NCI-H526 (cell line): Measurements from ENCODE around the gene PDZD2.
A peak's percentile ranks its signal among the peaks of the same experiment; 100 is the strongest.

Experiments
- DNase-seq, 2 experiments: peaks; one replicate each; lab custom pipeline; 2025; lab: John Stamatoyannopoulos, UW

The PDZD2 gene

DNA sequence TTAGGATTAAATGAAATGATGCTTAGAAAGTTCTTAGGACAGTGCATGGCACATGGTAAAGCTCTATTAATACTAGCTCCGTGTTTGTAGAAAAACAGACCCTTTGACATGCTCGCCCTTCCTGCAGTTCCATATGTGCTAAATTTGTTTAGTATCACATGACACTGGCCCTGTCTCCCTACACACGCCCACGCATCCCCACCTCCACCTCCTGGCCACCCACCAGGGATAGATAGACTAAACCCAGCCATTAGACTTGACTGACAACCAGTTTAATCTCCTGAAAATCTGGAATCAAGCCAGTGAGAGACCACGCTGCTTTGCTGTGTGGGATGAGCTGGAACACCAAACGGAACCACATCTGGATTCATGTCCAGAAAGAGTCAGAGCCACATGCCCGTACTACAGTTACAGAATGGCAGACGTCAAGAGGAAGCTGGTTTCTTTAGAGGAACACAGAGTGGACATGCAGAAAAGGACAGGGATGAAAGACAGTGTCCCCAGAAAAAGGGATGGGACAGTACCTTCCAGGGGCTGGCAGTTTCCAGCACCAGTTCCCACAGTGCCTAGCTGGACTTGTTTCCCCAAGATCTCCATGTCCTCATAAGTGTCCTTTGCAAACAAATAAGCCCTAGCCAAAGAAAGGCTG is 186.1 kb downstream of the PDZD2 start:
- no peak for DNase-seq

DNA sequence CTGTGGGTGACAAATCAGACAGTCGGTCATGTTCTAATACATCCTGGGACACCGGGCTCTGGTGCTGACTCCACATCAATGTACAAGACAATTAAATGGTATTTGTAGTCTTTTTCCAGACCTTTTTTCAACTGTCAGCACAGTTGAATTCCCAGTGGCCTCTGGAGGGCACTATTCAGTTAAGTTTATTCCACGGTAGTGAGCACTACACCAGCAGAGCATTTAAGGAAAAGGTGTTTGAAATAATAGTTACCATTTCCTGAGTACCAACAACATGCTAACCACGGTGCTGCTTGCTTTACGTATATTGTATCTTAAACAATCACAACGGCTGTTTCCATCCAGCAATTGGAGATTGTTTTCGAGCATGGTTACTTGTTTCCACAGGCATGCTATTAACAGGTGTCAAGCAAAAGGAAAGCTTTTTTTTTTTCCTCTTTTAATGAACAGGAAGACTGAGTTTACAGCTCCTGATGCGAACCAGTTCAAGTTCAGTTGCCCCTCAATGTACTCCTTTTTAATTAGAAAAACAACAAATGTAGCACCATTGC is 186.7 kb downstream of the PDZD2 start:
- peak; percentile 29 to 77 for DNase-seq

DNA sequence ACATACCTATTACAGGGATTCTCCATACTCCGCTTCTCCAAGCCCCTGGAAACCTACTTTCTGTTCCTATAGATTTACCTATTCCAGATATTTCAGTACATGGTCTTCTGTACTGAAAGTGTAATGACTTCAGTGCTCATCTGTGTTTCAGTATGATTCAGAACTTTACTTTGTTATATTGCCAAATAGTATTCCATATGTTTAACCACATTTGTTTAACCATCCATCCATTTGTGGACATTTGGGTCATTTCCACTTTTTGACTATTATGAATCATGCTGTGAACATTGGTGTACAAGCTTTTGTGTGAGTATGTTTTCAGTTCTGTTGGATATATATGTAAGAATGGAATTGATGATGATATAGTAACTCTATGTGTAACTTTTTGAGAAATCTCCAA is 188.9 kb downstream of the PDZD2 start:
- DNase-seq = no peak

DNA sequence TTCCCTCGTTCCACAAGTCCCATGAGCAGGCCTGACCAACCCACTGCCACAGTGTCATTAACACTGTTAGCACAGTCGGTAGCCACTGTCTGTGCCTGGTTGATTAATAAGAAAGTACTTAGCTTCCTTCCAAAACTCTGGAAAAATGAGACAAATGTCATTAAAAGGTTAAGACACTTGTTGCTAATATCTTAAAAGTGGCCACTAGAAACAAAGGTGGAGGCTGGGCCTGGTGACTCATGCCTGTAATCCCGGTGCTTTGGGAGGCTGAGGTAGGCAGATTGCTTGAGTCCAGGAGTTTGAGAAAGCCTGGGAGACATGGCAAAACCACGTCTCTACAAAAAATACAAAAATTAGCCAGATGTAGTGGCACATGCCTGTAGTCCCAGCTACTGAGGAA is 194.0 kb downstream of the PDZD2 start:
- DNase-seq = no peak

DNA sequence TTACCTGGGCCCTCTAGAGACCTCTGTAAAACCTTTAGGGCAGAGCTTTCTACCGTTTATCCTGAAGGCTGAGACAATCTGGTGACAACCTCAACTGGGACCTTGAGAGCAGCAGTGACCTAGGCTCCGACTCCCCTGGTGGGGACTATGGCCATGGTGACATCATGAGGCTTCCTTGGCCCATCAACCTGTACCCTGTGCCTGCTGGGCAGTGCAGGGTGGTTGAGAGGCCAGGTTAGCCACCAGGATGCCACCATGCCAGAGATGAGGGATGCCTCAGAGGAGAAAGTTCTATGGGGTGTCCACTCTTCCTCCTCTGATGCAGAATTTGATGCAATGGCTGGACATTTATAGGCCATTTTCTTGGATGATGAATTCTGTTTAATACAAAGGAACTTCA is 194.8 kb downstream of the PDZD2 start:
- DNase-seq = no peak

DNA sequence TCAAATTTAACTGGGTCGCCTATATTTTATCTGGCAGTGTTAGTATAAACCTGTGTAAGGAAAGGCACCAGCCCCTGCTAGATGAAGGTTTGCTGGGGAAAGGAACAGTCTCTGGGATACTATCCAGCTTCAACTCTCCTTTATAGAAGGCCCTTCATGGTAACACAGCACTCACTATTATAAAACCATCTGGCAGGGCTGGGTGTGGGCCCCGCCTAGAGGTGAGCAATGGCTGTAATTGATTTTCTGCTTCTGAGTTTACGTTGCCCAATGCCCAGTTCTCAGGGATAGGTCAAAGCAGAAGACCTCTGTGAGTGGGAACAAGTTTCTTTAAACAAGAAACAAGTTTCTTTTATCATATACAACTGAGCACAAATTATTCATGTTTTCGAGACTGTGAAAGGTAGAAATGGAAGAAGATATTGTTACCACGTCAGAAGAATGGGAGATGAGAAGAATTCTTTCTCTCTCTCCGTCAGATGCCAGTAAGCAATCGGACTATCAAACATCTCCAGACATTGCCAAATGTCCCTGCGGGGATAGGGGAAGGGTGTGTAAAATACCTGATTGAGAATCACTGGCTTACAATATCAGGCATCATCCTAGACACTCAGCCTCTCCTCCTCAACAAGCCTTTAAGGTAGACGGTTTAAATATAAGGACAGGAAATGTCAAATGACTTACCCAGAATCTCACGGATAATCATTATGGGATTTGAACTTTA is 205.9 kb downstream of the PDZD2 start:
- no peak for DNase-seq

DNA sequence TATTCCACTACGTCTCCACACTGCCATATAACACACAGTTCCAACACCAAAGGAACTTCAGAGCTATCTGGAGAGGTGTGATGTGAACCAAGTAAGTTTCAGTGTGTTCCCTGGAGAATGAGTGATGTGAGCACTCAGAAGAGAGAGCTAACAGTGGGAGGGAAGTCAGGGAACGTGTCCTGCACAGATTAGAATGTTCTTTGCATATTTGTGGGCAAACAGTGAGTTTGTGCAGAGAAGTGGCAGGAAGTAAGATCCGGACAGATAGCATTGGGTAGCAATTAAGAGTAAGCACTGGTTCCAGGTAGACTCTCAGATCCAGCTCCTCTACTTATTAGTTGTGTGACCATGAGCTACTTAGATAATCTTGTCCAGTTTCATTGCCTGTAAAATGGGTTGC is 206.4 kb downstream of the PDZD2 start:
- no peak for DNase-seq

DNA sequence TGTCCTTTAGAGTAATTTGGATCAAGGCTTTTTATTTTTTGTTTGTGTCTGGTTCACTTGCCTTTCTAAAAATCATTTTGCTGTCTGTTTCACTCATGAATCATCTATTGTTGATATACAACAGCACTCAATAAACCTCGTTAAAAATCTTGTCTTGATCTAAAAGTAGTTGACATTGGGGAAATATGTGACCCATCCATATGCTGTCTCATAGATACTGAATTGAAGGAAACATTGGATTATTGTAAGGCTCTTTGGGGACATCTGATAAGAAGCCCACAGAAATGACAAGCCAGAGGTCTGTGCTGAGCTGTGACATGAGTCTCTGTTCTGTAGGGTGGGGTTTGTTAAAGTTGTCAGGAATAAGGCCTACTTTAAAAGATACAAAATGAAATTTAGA is 208.0 kb downstream of the PDZD2 start:
- DNase-seq = no peak

DNA sequence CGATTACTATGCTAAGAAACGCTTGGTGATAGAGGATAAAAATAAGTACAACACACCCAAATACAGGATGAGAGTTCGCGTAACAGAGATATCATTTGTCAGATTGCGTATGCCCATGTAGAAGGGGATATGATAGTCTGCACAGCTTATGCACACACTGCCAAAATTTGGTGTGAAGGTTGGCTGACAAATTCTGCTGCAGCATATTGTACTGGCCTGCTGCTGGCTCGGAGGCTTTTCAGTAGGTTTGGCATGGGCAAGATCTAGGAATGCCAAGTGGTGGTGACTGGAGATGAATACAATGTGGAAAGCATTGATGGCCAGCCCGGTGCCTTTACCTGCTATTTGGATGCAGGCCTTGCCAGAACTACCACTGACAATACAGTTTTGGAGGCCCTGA is 208.4 kb downstream of the PDZD2 start:
- no peak for DNase-seq

DNA sequence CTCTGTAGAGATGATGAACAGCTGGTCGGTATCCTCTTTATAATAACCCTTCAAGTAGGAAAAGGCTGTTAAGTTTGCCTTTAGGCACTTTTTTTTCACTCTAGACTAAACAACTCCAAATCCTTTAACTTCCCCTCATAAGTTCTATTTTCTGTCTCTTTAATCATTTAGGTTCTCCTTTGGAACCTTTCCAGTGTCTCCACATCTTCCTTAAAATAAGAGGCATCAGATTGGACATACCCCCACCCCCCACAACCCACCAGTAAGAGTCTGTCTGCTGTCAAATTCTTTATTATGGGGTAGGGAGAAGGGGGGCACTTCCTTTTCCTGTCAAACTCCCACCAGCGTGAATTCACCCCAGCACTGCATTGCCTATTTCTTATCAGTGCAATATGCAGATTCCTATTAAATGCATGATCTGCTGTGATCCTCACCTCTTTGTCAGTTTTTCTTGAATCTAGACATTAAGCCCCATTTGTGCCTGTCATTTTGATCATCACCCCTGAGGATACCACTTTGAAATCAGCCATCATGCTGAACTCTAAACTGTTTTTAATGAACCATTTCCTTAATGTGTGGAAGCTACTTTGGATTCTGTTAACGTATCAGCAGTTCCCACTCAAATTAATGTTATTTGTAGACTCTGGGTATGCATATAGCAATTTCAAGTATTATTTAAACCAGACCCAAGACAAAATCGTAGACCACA is 212.2 kb downstream of the PDZD2 start:
- DNase-seq = no peak

DNA sequence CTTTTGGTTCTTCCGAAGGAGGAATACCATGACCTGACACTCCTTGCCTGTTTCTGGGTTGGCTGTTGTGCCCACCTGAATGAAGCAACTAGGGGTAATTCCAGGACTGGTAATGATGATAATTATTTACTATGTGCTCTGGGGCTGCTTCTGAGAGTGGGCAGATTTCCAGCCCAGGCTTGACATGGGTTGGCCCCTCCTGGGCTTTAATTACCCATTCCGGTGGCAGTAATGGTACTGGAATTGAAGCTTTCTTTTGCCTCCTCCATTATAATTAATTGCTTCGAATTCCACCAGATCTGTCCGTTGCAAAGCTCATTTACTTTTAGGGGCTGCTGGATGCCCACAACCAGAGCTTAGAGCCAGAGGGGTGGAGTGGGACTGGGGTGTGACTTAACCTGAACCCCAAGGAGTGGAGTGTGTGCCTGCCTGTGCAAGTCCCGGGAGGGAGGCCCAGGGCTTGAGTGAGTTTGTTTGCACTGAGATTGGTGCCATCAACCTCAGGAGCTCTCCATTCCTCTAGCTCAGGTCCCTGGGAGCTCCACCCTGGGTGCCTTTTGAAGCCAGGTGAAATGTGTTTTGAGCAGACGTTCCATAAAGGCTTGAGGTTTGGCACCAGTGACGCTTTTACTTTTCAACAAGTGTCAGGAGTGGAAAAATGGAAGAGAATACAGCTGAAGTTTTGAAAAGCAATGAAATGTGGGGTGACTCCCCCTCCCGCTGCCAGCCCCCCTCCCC is 214.6 kb downstream of the PDZD2 start:
- no peak for DNase-seq

DNA sequence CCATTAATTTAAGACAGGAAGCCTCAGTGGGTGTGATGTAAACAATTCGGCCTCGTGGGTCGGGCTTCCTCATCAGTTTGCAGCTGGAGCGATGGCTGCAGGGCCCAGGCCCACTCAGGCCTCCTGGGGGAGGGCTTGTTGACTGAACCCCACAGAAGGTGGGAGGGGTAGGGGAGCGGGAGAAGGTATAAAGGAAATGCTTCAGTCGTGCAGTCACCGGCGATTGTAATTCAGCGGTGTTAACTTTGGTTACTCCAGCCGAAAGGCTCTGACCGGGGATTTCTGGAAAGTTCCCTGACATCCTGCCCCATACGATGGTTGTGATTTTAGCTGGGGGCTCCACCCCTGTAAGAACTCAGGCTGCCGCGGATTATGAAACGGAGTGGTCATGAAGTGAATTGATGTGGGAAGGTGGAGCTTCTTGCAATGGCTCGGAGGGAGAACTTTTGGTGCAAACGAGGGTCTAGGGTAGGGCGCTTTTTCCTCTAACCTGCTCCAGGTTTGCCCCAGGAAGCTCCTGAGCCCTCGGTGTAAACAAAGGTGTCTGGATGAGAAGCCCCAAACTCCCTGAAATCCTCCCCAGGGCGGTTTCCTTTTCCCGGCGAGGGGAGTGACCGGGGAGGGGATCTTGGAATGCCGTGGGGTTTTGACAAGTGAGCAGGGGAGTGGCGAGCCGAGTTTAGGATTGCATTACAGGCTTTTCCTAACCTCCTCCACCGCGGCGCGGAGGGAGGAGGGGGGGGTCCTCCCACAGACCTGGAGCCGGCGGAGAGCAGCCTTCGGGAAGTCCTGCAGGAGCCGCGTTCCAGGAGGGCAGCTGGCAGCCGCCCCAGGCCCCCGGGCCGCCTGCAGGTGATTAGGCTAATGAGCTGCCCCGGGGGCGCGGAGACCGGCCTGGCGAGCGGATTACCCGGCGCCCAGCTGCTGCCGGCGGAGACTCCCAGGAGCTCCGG is 215.5 kb downstream of the PDZD2 start:
- DNase-seq = peak in 1 of 2 experiments; percentile 50

DNA sequence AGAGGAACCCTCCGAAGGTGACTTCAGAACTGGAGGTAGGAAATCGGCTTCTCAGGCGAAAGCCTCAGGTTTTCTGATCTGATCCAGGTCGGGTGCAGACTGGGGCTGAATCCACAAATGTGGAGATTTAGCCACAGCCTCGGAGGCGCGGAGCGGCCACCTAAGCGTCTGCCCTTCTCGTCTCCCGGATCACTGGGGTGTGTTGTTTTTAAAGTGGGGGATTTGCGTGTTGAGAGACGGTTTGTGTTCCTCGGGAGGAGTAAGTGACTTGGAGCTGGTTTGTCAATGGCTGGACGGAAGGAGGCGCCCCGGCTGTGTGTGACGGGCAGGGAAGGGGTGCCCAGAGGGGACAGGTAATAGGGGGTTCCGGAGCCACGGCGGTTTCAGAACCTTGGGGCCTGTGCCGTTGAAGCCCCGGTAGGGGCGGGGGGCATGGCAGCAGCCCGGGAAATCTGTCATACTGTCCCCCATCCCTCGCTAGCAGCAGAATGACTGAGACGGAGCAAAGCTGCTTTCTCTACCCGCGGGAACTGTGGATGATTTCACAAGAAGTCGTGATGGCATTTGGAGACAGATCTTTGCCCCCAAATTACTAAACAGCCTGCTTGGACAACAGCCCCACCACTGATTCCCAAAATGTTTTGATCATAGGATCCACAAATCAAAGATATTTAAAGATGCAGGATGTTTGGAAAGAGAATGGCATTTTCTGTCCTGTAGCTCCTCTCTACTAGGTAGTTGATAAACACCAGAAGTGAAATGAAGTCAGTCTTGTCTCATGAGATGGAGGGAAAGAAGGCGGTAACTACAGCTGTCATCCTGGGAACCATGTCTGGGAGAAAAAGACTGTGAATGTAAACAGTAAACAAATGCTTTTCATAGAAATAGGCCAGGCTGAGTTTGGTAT is 216.5 kb downstream of the PDZD2 start:
- peak; percentile 16 to 50 for DNase-seq

DNA sequence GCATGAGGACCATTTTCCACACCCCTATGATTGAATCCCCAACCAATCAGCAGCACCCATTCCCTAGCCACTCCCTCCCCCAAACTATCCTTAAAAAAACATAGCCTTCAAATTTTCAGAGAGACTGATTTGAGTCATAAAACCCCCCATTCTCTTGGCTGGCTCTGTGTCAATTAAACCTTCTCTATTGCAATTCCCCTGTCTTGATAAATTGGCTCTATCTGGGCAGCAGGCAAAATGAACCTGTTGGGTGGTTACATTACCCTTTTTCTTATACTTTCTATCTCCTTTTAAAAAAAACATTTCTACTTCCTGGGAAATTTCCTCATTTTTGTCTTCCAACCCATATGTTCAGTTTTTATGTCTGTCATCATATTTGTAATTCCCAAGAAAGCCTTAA is 220.2 kb downstream of the PDZD2 start:
- DNase-seq = no peak

DNA sequence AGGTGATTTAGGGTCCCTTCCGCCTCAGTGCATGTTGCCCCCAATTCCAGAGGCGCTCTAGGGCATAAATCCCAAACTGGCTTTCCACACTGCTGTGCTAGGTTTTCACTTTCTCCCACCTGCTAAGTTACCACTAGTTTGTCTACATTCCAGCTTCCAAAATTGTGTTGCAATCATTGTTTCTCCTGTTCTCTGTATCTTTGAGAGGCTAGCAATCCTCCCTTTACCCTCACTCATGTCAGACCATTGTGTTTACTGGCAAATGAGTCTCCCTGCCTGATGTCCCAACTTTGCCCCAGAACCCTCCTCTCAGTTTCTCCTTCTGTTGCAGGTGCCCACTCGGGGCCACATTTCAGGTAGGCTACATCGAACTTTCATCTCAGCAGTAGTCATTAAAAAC is 221.3 kb downstream of the PDZD2 start:
- DNase-seq = no peak

DNA sequence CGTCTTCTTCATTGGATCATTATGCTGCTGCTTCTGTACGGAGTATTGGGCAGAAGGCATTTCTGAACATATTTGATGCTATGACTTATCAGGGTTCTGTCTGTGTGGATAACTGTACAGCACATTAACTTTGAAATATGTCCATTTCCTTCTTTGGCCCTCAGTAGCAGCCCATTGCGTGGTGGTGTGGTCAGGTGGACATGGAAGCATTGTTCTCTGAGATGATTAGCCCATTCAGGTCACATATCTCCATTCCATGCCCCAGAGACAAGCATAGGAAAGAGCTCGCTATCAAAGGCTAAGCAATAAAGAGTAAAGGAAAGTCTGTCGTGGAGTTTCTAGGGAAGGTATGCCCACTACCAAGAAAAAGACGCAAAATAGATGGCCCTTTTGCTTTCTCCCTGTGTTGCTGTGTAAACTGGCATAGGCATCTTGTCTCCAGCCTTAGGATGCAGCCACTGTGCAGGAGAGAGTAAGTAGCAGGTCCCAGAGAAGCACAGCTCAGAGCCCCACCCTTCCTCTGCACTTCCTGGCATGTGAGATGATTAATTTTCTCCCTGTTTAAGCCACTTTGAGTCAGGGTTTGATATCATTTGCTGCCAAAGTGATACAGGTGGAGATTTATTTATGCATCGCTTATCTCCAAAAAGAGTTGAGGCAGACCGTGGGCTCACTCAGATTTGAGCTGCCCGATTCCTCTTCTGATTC is 221.9 kb downstream of the PDZD2 start:
- no peak for DNase-seq

DNA sequence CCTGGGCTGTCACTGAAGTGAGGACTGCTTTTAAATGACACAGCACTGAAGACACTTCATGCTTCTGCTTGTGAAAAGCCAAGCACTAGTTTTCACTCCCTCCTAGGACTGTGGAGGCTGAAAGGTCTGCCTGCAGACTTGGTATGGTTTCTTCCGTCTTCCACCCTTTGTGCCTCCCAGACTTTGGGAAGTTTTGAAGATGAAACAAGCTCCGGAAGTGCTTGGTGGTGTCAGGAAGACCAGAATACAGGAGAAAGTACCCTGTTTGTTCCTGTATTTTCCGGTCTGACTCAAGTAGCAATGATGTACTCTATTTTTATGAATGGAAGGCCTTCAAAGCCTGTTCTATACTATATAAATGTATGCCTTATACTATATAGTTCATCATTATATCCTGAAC is 222.7 kb downstream of the PDZD2 start:
- no peak for DNase-seq

DNA sequence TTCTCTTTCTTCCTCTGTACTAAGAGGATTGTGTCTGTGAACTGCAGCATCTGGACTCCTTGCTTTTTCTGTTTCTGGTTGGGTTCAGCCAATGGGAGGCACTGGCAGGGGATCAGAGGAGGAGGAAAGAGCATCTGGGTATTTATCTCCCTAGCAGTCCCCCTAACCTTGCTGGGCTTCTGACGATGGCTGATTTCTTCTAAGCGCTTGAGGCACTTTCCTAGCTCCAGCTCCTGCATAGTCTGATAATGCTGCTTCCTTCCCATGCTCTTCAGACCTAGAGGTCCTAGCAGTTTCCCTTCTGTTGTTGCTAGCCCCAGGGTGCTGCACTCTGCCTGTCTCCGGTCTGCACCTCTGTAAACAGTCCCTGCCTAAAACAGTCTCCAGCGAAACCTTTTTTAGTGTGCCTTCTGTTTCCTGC is 225.1 kb downstream of the PDZD2 start:
- DNase-seq = no peak

DNA sequence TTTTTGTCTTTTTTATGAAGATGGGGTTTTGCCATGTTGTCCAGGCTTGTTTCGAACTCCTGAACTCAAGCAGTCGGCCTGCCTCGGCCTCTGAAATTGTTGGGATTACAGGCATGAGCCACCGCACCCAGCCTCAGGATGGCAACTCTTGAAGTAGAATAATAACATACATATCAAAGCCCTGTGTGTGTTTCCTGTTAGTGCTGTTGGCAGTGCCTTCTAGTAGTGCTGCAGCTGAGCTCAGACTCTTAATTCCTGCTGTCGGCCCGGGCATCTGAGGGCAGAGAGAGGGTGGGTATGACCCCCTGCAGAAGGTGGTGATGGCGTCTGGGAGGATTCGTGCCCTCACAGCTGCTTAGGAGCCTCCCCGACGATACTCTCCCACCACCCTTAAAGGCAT is 227.2 kb downstream of the PDZD2 start:
- no peak for DNase-seq
